Loucy (cell line): ENCODE results near the gene PRDM5.

ENCODE experiments used
- EZH2phosphoT487 ChIP-seq: fragments of 200-600 bp; IDR thresholded peaks from 2 replicates; pipeline ENCODE4 v1.6.1; 2018; ENCODE audit warnings: antibody characterized with exemption, mild to moderate bottlenecking, moderate library complexity, borderline replicate concordance
- TF ChIP-seq, protein P1 (sequence below): fragments of 200-600 bp; sonication (generic); conservative IDR thresholded peaks from 2 replicates; pipeline ENCODE4 v1.5.1; 2014; ENCODE audit warnings: mild to moderate bottlenecking, antibody characterized with exemption, low read length

DNA sequence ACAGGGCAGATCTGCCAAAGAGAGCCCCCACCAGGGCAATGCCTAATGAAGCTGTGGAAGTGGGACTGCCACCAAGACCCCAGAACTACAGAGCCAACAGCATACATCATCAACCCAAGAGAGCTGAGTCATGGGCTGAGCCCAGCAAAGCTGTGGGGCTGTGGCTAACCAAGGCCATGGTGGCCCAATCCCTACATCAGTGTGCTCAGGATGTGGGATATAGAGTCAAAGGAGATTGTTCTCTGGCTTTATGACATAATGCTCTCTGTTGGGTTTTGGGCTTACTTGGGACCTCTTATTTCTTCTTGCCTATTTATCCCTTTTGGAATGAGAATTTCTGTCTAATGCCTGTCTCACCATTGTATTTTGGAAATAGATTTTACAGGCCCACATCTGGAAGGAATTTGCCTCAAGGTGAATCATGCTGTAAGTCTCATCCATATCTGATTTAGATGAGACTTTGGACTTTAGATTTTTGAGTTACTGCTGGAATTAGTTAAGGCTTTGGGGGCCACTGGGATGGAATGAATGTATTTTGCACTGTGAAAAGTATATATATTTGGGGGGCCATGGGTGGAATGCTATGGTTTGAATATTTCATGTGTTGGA, 5.4 kb upstream of the PRDM5 start:
- TF ChIP-seq, protein P1, sequence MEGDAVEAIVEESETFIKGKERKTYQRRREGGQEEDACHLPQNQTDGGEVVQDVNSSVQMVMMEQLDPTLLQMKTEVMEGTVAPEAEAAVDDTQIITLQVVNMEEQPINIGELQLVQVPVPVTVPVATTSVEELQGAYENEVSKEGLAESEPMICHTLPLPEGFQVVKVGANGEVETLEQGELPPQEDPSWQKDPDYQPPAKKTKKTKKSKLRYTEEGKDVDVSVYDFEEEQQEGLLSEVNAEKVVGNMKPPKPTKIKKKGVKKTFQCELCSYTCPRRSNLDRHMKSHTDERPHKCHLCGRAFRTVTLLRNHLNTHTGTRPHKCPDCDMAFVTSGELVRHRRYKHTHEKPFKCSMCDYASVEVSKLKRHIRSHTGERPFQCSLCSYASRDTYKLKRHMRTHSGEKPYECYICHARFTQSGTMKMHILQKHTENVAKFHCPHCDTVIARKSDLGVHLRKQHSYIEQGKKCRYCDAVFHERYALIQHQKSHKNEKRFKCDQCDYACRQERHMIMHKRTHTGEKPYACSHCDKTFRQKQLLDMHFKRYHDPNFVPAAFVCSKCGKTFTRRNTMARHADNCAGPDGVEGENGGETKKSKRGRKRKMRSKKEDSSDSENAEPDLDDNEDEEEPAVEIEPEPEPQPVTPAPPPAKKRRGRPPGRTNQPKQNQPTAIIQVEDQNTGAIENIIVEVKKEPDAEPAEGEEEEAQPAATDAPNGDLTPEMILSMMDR = no peak
- TF ChIP-seq EZH2phosphoT487 = no peak
